WTC11 (cell line): ENCODE results near the gene URAD. TPM values are rescaled to one million over a fixed set of nuclear protein-coding genes. Genes with fewer than 3 reads are reported as not detected.

ENCODE experiments used
- CTCF ChIP-seq: fragments of 200-600 bp; IDR thresholded peaks from 2 replicates; pipeline ENCODE4 v1.8.0; 2022; ENCODE audit warnings: antibody characterized with exemption
- ELF4 ChIP-seq: sonication (generic); formaldehyde crosslinking; IDR thresholded peaks from 2 replicates; pipeline ENCODE4 v1.8.1; 2022; ENCODE audit warnings: low read depth, mild to moderate bottlenecking, moderate library complexity, missing genetic modification reagents
- GRHL2 ChIP-seq: fragments of 250-450 bp; sonication (Bioruptor Pico); IDR thresholded peaks from 2 replicates; pipeline ENCODE4 v1.8.0; 2022; ENCODE audit warnings: mild to moderate bottlenecking, moderate library complexity; ENCODE audit not compliant: insufficient replicate concordance, severe bottlenecking
- GTF2I ChIP-seq: fragments of 250-450 bp; sonication (Bioruptor Pico); conservative IDR thresholded peaks from 2 replicates; pipeline ENCODE4 v1.4.0; 2021; ENCODE audit warnings: mild to moderate bottlenecking
- HMGA2 ChIP-seq: fragments of 250-450 bp; sonication (Bioruptor Pico); IDR thresholded peaks from 2 replicates; pipeline ENCODE4 v1.4.0; 2021; ENCODE audit warnings: mild to moderate bottlenecking, moderate library complexity
- JAZF1 ChIP-seq: fragments of 250-450 bp; sonication (Bioruptor Pico); IDR thresholded peaks from 2 replicates; pipeline ENCODE4 v1.9.0; 2021; ENCODE audit warnings: moderate library complexity, mild to moderate bottlenecking, inconsistent platforms
- NR1H2 ChIP-seq: sonication (generic); formaldehyde crosslinking; IDR thresholded peaks from 2 replicates; pipeline ENCODE4 v1.9.0; 2021; ENCODE audit warnings: mild to moderate bottlenecking, moderate library complexity, missing genetic modification reagents
- OVOL2 ChIP-seq: fragments of 250-450 bp; sonication (Bioruptor Pico); IDR thresholded peaks from 2 replicates; pipeline ENCODE4 v1.9.0; 2021; ENCODE audit warnings: mild to moderate bottlenecking, borderline replicate concordance
- ZBTB43 ChIP-seq: sonication (generic); formaldehyde crosslinking; IDR thresholded peaks from 2 replicates; pipeline ENCODE4 v1.8.1; 2023; ENCODE audit warnings: mild to moderate bottlenecking, missing genetic modification reagents
- ZNF281 ChIP-seq: sonication (generic); formaldehyde crosslinking; IDR thresholded peaks from 2 replicates; pipeline ENCODE4 v1.8.0; 2023; ENCODE audit warnings: mild to moderate bottlenecking, missing genetic modification reagents
- ZNF317 ChIP-seq: sonication (generic); formaldehyde crosslinking; IDR thresholded peaks from 2 replicates; pipeline ENCODE4 v1.8.1; 2023; ENCODE audit warnings: low read depth, mild to moderate bottlenecking, moderate library complexity, missing genetic modification reagents, borderline replicate concordance
- ZNF396 ChIP-seq: fragments of 250-450 bp; sonication (Bioruptor Pico); IDR thresholded peaks from 2 replicates; pipeline ENCODE4 v1.8.0; 2021; ENCODE audit warnings: mild to moderate bottlenecking, moderate library complexity, borderline replicate concordance
- ZNF423 ChIP-seq: fragments of 250-450 bp; sonication (Bioruptor Pico); IDR thresholded peaks from 2 replicates; pipeline ENCODE4 v2.1.2; 2022; ENCODE audit warnings: mild to moderate bottlenecking, moderate library complexity
- total RNA-seq: library from RNA; stranded (reverse); gene quantifications from 3 replicates; pipeline ENCODE4 v1.2.3, GENCODE V29; 2021
- TF ChIP-seq, protein P1 (sequence below): sonication (generic); formaldehyde crosslinking; IDR thresholded peaks from 2 replicates; pipeline ENCODE4 v1.8.1; 2023; ENCODE audit warnings: mild to moderate bottlenecking, missing genetic modification reagents, borderline replicate concordance
- TF ChIP-seq, protein P2 (sequence below): sonication (generic); formaldehyde crosslinking; IDR thresholded peaks from 2 replicates; pipeline ENCODE4 v1.8.0; 2022; ENCODE audit warnings: mild to moderate bottlenecking, missing genetic modification reagents
- TF ChIP-seq, protein P3 (sequence below): sonication (generic); formaldehyde crosslinking; IDR thresholded peaks from 2 replicates; pipeline ENCODE4 v1.8.0; 2022; ENCODE audit warnings: mild to moderate bottlenecking, missing genetic modification reagents
- TF ChIP-seq, protein P4 (sequence below): sonication (generic); formaldehyde crosslinking; IDR thresholded peaks from 2 replicates; pipeline ENCODE4 v1.8.1; 2022; ENCODE audit warnings: low read depth, mild to moderate bottlenecking, moderate library complexity, missing genetic modification reagents, borderline replicate concordance
- TF ChIP-seq, protein P5 (sequence below): sonication (generic); formaldehyde crosslinking; IDR thresholded peaks from 2 replicates; pipeline ENCODE4 v1.8.1; 2022; ENCODE audit warnings: mild to moderate bottlenecking, missing genetic modification reagents, moderate library complexity, borderline replicate concordance
- TF ChIP-seq, protein P6 (sequence below): sonication (generic); formaldehyde crosslinking; IDR thresholded peaks from 2 replicates; pipeline ENCODE4 v1.8.1; 2022; ENCODE audit warnings: missing genetic modification reagents, borderline replicate concordance
- TF ChIP-seq, protein P7 (sequence below): sonication (generic); formaldehyde crosslinking; IDR thresholded peaks from 2 replicates; pipeline ENCODE4 v1.8.1; 2023; ENCODE audit warnings: mild to moderate bottlenecking, missing genetic modification reagents, moderate library complexity

URAD gene
- total RNA-seq, 1 experiment from 2014 or later: not detected

DNA sequence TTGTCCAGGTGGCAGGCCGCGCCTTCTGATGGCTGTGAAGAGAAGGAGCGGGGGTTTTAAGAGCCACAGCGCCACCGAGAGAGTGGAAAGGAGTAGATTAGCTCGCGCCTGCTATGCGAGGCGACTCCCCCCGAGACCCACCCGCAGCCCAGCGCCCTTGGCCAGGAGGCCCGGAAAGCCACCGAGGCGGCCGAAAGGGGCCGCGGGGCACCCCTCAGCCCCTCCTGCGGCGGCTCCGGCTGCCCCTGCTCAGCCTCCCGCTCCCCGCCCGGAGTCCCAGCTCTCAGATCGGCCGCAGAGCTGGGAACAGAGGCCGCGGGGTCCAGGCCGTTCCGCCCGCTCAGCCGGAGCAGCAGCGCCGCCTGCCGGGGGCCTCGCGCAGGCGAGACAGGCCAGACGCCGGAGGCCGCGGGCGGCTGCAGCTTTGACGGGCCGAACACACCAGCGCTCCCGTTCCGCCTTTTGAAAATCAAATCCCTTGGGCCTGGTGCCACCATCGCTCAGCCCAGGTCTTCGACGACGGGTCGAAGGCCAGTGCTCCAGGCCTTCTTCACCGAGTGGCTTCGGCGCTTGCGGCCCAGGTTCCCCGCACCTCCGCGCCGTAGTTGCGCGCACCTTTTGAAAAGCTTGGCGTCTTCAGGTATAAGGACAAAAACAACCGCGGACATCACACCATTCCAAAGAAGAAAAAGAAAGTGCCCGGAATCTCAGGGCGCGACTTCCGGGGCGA is 34.7 kb downstream of the URAD start (continued):
- TF ChIP-seq GTF2I (CRISPR knock-in tag): no peak
- no peak for TF ChIP-seq GRHL2 (CRISPR knock-in tag)
- no peak for TF ChIP-seq OVOL2 (CRISPR knock-in tag)
- no peak for TF ChIP-seq NR1H2 (CRISPR knock-in tag)
- TF ChIP-seq, protein P1, sequence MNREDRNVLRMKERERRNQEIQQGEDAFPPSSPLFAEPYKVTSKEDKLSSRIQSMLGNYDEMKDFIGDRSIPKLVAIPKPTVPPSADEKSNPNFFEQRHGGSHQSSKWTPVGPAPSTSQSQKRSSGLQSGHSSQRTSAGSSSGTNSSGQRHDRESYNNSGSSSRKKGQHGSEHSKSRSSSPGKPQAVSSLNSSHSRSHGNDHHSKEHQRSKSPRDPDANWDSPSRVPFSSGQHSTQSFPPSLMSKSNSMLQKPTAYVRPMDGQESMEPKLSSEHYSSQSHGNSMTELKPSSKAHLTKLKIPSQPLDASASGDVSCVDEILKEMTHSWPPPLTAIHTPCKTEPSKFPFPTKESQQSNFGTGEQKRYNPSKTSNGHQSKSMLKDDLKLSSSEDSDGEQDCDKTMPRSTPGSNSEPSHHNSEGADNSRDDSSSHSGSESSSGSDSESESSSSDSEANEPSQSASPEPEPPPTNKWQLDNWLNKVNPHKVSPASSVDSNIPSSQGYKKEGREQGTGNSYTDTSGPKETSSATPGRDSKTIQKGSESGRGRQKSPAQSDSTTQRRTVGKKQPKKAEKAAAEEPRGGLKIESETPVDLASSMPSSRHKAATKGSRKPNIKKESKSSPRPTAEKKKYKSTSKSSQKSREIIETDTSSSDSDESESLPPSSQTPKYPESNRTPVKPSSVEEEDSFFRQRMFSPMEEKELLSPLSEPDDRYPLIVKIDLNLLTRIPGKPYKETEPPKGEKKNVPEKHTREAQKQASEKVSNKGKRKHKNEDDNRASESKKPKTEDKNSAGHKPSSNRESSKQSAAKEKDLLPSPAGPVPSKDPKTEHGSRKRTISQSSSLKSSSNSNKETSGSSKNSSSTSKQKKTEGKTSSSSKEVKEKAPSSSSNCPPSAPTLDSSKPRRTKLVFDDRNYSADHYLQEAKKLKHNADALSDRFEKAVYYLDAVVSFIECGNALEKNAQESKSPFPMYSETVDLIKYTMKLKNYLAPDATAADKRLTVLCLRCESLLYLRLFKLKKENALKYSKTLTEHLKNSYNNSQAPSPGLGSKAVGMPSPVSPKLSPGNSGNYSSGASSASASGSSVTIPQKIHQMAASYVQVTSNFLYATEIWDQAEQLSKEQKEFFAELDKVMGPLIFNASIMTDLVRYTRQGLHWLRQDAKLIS (CRISPR knock-in tag): no peak
- TF ChIP-seq, protein P2, sequence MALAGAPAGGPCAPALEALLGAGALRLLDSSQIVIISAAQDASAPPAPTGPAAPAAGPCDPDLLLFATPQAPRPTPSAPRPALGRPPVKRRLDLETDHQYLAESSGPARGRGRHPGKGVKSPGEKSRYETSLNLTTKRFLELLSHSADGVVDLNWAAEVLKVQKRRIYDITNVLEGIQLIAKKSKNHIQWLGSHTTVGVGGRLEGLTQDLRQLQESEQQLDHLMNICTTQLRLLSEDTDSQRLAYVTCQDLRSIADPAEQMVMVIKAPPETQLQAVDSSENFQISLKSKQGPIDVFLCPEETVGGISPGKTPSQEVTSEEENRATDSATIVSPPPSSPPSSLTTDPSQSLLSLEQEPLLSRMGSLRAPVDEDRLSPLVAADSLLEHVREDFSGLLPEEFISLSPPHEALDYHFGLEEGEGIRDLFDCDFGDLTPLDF (CRISPR knock-in tag): no peak
- TF ChIP-seq HMGA2: no peak
- no peak for TF ChIP-seq ZBTB43 (CRISPR knock-in tag)
- TF ChIP-seq, protein P3, sequence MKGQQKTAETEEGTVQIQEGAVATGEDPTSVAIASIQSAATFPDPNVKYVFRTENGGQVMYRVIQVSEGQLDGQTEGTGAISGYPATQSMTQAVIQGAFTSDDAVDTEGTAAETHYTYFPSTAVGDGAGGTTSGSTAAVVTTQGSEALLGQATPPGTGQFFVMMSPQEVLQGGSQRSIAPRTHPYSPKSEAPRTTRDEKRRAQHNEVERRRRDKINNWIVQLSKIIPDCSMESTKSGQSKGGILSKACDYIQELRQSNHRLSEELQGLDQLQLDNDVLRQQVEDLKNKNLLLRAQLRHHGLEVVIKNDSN (CRISPR knock-in tag): no peak
- TF ChIP-seq ZNF317 (CRISPR knock-in tag): 0 out of 2 replicates have a peak, but pooled peaks have one; percentile 29
- peak; percentile 90 for TF ChIP-seq CTCF
- TF ChIP-seq, protein P4, sequence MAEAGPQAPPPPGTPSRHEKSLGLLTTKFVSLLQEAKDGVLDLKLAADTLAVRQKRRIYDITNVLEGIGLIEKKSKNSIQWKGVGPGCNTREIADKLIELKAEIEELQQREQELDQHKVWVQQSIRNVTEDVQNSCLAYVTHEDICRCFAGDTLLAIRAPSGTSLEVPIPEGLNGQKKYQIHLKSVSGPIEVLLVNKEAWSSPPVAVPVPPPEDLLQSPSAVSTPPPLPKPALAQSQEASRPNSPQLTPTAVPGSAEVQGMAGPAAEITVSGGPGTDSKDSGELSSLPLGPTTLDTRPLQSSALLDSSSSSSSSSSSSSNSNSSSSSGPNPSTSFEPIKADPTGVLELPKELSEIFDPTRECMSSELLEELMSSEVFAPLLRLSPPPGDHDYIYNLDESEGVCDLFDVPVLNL (CRISPR knock-in tag): no peak
- TF ChIP-seq JAZF1 (CRISPR knock-in tag): no peak
- no peak for TF ChIP-seq ZNF396 (CRISPR knock-in tag)
- TF ChIP-seq, protein P5, sequence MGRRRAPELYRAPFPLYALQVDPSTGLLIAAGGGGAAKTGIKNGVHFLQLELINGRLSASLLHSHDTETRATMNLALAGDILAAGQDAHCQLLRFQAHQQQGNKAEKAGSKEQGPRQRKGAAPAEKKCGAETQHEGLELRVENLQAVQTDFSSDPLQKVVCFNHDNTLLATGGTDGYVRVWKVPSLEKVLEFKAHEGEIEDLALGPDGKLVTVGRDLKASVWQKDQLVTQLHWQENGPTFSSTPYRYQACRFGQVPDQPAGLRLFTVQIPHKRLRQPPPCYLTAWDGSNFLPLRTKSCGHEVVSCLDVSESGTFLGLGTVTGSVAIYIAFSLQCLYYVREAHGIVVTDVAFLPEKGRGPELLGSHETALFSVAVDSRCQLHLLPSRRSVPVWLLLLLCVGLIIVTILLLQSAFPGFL (CRISPR knock-in tag): no peak
- TF ChIP-seq ELF4 (CRISPR knock-in tag): no peak
- TF ChIP-seq, protein P6, sequence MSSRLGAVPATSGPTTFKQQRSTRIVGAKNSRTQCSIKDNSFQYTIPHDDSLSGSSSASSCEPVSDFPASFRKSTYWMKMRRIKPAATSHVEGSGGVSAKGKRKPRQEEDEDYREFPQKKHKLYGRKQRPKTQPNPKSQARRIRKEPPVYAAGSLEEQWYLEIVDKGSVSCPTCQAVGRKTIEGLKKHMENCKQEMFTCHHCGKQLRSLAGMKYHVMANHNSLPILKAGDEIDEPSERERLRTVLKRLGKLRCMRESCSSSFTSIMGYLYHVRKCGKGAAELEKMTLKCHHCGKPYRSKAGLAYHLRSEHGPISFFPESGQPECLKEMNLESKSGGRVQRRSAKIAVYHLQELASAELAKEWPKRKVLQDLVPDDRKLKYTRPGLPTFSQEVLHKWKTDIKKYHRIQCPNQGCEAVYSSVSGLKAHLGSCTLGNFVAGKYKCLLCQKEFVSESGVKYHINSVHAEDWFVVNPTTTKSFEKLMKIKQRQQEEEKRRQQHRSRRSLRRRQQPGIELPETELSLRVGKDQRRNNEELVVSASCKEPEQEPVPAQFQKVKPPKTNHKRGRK: no peak
- TF ChIP-seq, protein P7, sequence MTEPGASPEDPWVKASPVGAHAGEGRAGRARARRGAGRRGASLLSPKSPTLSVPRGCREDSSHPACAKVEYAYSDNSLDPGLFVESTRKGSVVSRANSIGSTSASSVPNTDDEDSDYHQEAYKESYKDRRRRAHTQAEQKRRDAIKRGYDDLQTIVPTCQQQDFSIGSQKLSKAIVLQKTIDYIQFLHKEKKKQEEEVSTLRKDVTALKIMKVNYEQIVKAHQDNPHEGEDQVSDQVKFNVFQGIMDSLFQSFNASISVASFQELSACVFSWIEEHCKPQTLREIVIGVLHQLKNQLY (CRISPR knock-in tag): no peak
- no peak for TF ChIP-seq ZNF281 (CRISPR knock-in tag)
- no peak; the same call in 1 of the 2 replicates for TF ChIP-seq ZNF423 (CRISPR knock-in tag)
